Heart right ventricle (tissue), 16 donors: Measurements from ENCODE around the gene S100A14. TPM values are rescaled to one million over a fixed set of nuclear protein-coding genes. Genes with fewer than 3 reads are reported as not detected.
"Not testable (repeated sequence)": the region's sequence is repeated elsewhere in the genome, so short reads cannot be mapped to it uniquely, and the experiment has no call there.

ENCODE experiments used
- ATAC-seq, 8 donors: fragments of 200-7000 bp; cut with Tn5 transposase; one replicate each; pipeline ENCODE4 v1.9.1; 2020; ENCODE audit warnings: mild to moderate bottlenecking in 8 of 8, moderate library complexity in 8 of 8, moderate number of reproducible peaks in 1 of 8
- DNase-seq, 2 donors: peaks; one replicate each; pipeline ENCODE4 v3.0.0-alpha.2; 2020
- H3K27ac ChIP-seq, 10 donors: fragments of 200-600 bp; sonication (generic) in 2 of 10; one replicate each; pipeline versions ENCODE4 v1.5.0 to v1.8.0; 2020 to 2022; ENCODE audit warnings: mild to moderate bottlenecking in 3 of 10
- H3K27me3 ChIP-seq, 7 donors: fragments of 200-600 bp; one replicate each; pipeline ENCODE4 v1.8.0; 2021 to 2022; ENCODE audit warnings: mild to moderate bottlenecking in 2 of 7
- H3K36me3 ChIP-seq, 9 donors: fragments of 200-600 bp; sonication (generic) in 1 of 9; one replicate each; pipeline versions ENCODE4 v1.5.0 to v1.8.0; 2020 to 2022; ENCODE audit warnings: mild to moderate bottlenecking in 2 of 9
- H3K4me1 ChIP-seq, 9 donors: fragments of 200-600 bp; sonication (generic) in 1 of 9; one replicate each; pipeline versions ENCODE4 v1.5.0 to v1.8.0; 2020 to 2022; ENCODE audit warnings: mild to moderate bottlenecking in 4 of 9
- H3K4me3 ChIP-seq, 10 donors: fragments of 200-600 bp; sonication (generic) in 2 of 10; one replicate each; pipeline versions ENCODE4 v1.5.0 to v1.8.0; 2020 to 2022; ENCODE audit warnings: mild to moderate bottlenecking in 7 of 10, moderate library complexity in 2 of 10
- H3K9me3 ChIP-seq, 11 donors: fragments of 200-600 bp in 10 of 11; sonication (generic) in 2 of 11; one replicate each; pipeline versions ENCODE4 v1.5.0 to v1.8.0; 2013 to 2022; ENCODE audit warnings: mild to moderate bottlenecking in 2 of 11, control low read depth in 1 of 11, moderate library complexity in 1 of 11
- WGBS, 2 donors: extraction: QIAGEN DNeasy Blood & Tissue Kit; methylation state at CpG; one replicate each; pipeline ENCODE4 v1.1.7; 2013; ENCODE audit warnings: inconsistent platforms in 1 of 2; 5-methylcytosine and 5-hydroxymethylcytosine counted together
- intact Hi-C, 10 donors: fragments of 100-400 bp; cut with DNase I; formaldehyde crosslinking; loops; one replicate each; pipeline versions ENCODE4 v1.11.1 to v1.14.2; 2022
- polyA plus RNA-seq, 2 donors: library from polyadenylated mRNA; stranded (reverse); fragments of 200-250 nt; gene quantifications; one replicate each; pipeline ENCODE4 v1.2.3, GENCODE V29; 2013
- total RNA-seq, 10 donors: library from RNA; stranded (reverse); fragmentation: NEBNext Ultra II Directional in 3 of 10; extraction: Animal tissue kit (Norgen Biotek cat#: 25700) in 3 of 10; gene quantifications; one replicate each; pipeline versions ENCODE4 v1.2.1 to v1.2.4, GENCODE V29; 2021 to 2023
- TF ChIP-seq, protein P1 (sequence below), 9 donors: fragments of 200-600 bp; sonication (generic) in 2 of 9; IDR thresholded peaks; one replicate each; pipeline versions ENCODE4 v1.5.0 to v1.8.0; 2021 to 2022; ENCODE audit warnings: antibody characterized with exemption in 9 of 9, mild to moderate bottlenecking in 5 of 9, moderate library complexity in 1 of 9
- donor health status: Arrhythmogenic right ventricular cardiomyopathy.
- donor health status: ischemic (EF 13 %, LVEDD 7.1; RV severe dilation, severe dysfunction).
- donor health status: healthy with polysubstance abuse.
- donor health status: DM: no; HTN: yes; CAD: no.
- donor health status: DM: no; HTN: no; CAD: no.
- donor health status: ischemic (EF 25% LVEDD 6.9; RV normal size, moderate dysfunction).
- donor health status: ischemic (EF 25% LVEDD 5.7; RV mildly dilated, moderate dysfunction).
- donor health status: healthy.
- donor health status: DM: yes; HTN: yes; CAD: no.
- donor health status: Ischemic cardiomyopathy.
- donor health status: ischemic (EF 35%, LVEDD 5.7; RV mildly dilated, moderate dysfunction).
- donor health status: nonischemic (EF 11% LVEDD 7.7; RV severe dilation, severe dysfunction).
- donor health status: DM: yes; HTN: yes; CAD: no.
- donor health status: PGD.
- donor health status: ischemic (EF 29% LVEDD 5.4; RV normal size, mild dysfunction).
- donor health status: nonischemic (EF 23%, LVEDD 6.1; RV moderate dilation, normal function).

Gene S100A14
- total and polyA plus RNA-seq, 12 donors = 0.80 to 7.3 (median 4.1) TPM

DNA sequence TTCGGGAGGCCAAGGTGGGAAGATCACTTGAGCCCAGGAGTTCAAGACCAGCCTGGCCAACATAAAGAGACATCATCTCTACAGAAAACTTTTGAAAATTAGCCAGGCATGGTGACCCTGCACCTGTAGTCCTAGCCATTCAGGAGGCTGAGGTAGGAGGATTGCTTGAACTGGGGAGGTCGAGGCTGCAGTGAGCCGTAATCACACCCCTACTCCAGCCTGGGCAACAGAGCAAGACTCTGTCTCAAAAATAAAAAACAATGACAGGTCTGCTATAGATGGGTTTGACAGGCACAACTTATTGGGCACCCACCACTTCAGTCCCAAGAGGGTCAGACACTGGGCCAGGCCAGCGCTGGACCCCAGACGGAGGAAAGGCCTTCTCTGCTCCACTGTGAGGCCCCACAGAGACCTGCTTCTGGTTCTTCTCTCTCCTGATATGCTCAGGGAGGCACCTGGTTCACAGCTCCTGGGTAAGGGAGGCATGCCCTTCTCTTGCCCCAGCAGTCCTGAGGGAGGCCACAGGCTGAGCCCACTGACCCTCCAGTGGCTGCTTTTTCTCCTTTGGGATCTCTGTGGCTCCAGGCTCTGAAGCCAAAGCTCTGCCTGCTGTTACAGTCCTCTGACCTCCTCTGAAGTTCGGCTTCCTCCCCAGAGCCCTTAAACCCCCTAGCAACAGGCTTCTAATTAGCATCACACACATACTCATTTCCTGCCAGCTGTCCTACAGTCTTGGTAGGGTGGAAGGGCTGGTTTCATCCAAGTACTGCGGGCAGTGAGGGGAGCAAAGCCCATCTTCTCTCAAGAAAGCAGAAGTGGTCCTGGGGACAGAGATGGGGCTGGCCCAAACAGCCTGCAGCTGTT is 17.6 kb downstream of the S100A14 start:
- 68 to 74% methylated on average over 7 of the region's 7 CpGs for WGBS, 2 donors
- H3K27ac ChIP-seq = peak overlapping the region in 6 of 10 donors; percentile 8 to 70 (median 54)
- intact Hi-C loops = no loop called here
- TF ChIP-seq, protein P1, sequence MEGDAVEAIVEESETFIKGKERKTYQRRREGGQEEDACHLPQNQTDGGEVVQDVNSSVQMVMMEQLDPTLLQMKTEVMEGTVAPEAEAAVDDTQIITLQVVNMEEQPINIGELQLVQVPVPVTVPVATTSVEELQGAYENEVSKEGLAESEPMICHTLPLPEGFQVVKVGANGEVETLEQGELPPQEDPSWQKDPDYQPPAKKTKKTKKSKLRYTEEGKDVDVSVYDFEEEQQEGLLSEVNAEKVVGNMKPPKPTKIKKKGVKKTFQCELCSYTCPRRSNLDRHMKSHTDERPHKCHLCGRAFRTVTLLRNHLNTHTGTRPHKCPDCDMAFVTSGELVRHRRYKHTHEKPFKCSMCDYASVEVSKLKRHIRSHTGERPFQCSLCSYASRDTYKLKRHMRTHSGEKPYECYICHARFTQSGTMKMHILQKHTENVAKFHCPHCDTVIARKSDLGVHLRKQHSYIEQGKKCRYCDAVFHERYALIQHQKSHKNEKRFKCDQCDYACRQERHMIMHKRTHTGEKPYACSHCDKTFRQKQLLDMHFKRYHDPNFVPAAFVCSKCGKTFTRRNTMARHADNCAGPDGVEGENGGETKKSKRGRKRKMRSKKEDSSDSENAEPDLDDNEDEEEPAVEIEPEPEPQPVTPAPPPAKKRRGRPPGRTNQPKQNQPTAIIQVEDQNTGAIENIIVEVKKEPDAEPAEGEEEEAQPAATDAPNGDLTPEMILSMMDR (IDR thresholded peaks at IDR 0.05) = no peak
- H3K9me3 ChIP-seq = no peaks in the 10 kb centered on the region
- H3K4me3 ChIP-seq = no peak overlapping the region
- peaks cover 0 to 19% (median 3%) of the 10 kb centered on the region in 9 donors for H3K4me1 ChIP-seq
- peaks cover 0 to 8% (median 0%) of the 10 kb centered on the region in 9 donors for H3K36me3 ChIP-seq
- no peaks in the 10 kb centered on the region for H3K27me3 ChIP-seq
- ATAC-seq = peak in 7 of 8 donors; percentile 49 to 88 (median 81)
- DNase-seq = no peak

DNA sequence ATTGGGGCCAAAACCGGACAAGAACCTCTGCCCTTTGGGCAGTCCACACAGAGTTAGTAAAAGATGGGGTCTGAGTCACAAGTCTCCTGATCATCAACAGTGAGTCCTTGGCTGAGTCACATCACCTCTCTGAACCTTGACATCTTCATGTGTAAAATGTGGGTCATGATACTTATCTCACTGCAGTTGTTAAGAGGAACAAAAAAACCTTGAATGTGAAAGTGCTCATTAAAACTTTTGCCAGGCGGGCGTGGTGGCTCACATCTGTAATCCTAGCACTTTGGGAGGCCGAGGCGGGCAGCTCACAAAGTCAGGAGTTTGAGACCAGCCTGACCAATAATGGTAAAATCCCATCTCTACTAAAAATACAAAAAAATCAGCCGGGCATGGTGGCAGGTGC is 18.9 kb downstream of the S100A14 start:
- intact Hi-C loops = no loop called here
- 91% methylated on average over 6 of the region's 6 CpGs for WGBS, 2 donors
- no peak for ATAC-seq

DNA sequence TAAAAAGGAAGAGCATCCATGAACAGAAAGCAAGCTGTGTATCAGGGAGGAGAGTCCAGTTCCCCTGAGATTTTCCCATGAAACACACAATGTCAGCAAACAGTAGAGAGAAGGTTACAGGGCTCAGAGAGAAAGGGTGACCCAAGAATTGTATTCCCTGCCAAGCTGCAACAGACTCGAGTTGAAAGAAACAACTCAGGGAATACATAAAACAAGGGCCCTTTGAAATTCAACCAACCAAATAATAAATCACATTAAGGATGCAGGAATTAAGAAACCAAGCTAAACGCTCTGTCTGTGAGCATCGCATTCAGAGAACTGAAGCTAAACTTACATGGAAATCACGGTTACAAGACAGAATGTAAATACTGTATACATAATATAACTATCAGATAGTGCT is 23.4 kb downstream of the S100A14 start:
- intact Hi-C loops = no loop called here
- 67 to 70% methylated on average over 4 of the region's 4 CpGs for WGBS, 2 donors

More for the DNA sequence above, 18.9 kb downstream of the S100A14 start:
- Histone ChIP-seq H3K9me3 (no peaks in the 10 kb centered on the region), H3K36me3 (peaks cover 0 to 8% (median 0%) of the 10 kb centered on the region in 9 donors), H3K4me3 (no peak overlapping the region), H3K27me3 (no peaks in the 10 kb centered on the region), H3K4me1 (peaks cover 0 to 19% (median 3%) of the 10 kb centered on the region in 9 donors), H3K27ac (no peak overlapping the region)
- no peak for DNase-seq
- TF ChIP-seq, protein P1 (IDR thresholded peaks at IDR 0.05) = no peak

DNA sequence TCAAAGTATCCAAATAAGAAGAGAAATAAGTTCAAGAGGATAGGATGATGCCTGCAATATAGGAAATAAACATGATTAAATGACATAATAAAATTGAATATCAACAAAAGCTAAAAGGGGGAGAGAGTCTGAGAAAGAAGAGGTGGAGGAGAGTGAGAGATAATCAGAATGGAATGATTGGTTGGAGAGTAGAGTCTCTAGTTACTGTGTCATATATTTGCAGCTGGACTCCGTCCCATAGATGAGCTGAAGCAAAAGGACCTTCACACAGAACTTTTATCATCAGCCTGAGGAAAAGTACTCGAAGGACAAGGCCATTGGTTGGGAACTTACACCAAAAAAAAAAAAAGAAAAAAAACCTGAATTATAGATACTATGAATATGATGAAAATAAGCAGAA is 27.6 kb downstream of the S100A14 start:
- peaks cover 0 to 9% (median 0%) of the 10 kb centered on the region in 9 donors for H3K4me1 ChIP-seq
- no peak overlapping the region for H3K27ac ChIP-seq
- ATAC-seq (no peak), DNase-seq (no peak)
- H3K4me3 ChIP-seq = no peak overlapping the region
- no peaks in the 10 kb centered on the region for H3K27me3 ChIP-seq
- no peaks in the 10 kb centered on the region for H3K36me3 ChIP-seq
- intact Hi-C loops = loop anchor here in 1 of 10 donors (5.0 kb wide), 1 partner anchor 221 kb away; no protein-coding TSS in a partner anchor
- TF ChIP-seq, protein P1 (IDR thresholded peaks at IDR 0.05) = no peak
- 74 to 82% methylated on average over 2 of the region's 2 CpGs for WGBS, 2 donors
- H3K9me3 ChIP-seq = no peaks in the 10 kb centered on the region

More for the DNA sequence above, 23.4 kb downstream of the S100A14 start:
- Histone ChIP-seq H3K4me1 (peaks cover 0 to 1% (median 0%) of the 10 kb centered on the region in 9 donors), H3K27me3 (no peaks in the 10 kb centered on the region), H3K36me3 (no peaks in the 10 kb centered on the region), H3K27ac (no peak overlapping the region), H3K4me3 (no peak overlapping the region), H3K9me3 (no peaks in the 10 kb centered on the region)
- TF ChIP-seq, protein P1 (IDR thresholded peaks at IDR 0.05) = no peak
- ATAC-seq (no peak), DNase-seq (no peak)

DNA sequence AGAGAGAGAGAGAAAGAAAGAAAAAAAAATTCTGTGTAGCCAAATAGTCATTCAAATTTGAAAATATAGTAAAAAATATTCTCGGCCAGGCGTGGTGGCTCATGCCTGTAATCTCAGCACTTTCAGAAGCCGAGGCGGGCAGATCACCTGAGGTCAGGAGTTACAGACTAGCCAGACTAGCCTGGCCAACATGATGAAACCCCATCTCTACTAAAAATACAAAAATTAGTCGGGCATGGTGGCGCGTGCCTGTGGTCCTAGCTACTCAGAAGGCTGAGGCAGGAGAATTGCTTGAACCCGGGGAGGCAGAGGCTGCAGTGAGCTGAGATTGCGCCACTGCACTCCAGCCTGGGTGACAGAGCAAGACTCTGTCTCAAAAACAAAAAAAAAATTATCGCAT is 28.1 kb downstream of the S100A14 start:
- WGBS, 2 donors = 90 to 92% methylated on average over 10 of the region's 10 CpGs
- not testable (repeated sequence) for H3K27me3 ChIP-seq, H3K27ac ChIP-seq, ATAC-seq, H3K4me1 ChIP-seq, DNase-seq, H3K9me3 ChIP-seq, H3K36me3 ChIP-seq, H3K4me3 ChIP-seq
- intact Hi-C loops = loop anchor here in 1 of 10 donors (5.0 kb wide), 1 partner anchor 221 kb away; no protein-coding TSS in a partner anchor
